Measurements from ENCODE around the gene CSRNP2. TPM values are rescaled to one million over a fixed set of nuclear protein-coding genes. Genes with fewer than 3 reads are reported as not detected.
"Not testable (repeated sequence)": the region's sequence is repeated elsewhere in the genome, so short reads cannot be mapped to it uniquely, and the experiment has no call there.

Gene CSRNP2
- total RNA-seq, 1 donor from 2014 or later: 21.0 TPM

GRCh38 chr12:51027342-51027835 lies 56.0 kb downstream of the CSRNP2 start:
- DNase-seq: no peak

- peak; percentile 97 for DNase-seq
These were observed 57.4 kb downstream of the CSRNP2 start, which contains the start of gene SLC11A2 for GRCh38 chr12:51025836-51026638. SLC11A2 (minus strand) TSS chr12:51026384; CDS start chr12:51010728, 15,656 bp downstream.

GRCh38 chr12:51025338-51025835 lies 58.0 kb downstream of the CSRNP2 start:
- DNase-seq: peak; percentile 63

GRCh38 chr12:51023625-51024382 lies 59.6 kb downstream of the CSRNP2 start:
- no peak for DNase-seq

GRCh38 chr12:51021694-51022093 lies 61.7 kb downstream of the CSRNP2 start:
- no peak for DNase-seq

- peak; percentile 19 for DNase-seq
These were observed 62.8 kb downstream of the CSRNP2 start for GRCh38 chr12:51020448-51021182.

GRCh38 chr12:51019927-51020326 lies 63.5 kb downstream of the CSRNP2 start:
- no peak for DNase-seq

GRCh38 chr12:51018956-51019355 lies 64.4 kb downstream of the CSRNP2 start:
- DNase-seq: no peak

GRCh38 chr12:51017452-51017851 lies 65.9 kb downstream of the CSRNP2 start:
- no peak for DNase-seq

- DNase-seq: not testable (repeated sequence)
These were observed 68.9 kb downstream of the CSRNP2 start for GRCh38 chr12:51014467-51014866.

- DNase-seq: no peak
These were observed 70.0 kb downstream of the CSRNP2 start for GRCh38 chr12:51013441-51013840.

- peak; percentile 37 for DNase-seq
These were observed 70.7 kb downstream of the CSRNP2 start for GRCh38 chr12:51012570-51013236.

GRCh38 chr12:51011955-51012354 lies 71.4 kb downstream of the CSRNP2 start:
- peak; percentile 20 for DNase-seq

Small RNAs within 50 kb of the gene (small RNA-seq; reads per million reads assigned to genes)
- gene RNU6-1273P (ENCODE audit: low replicate concordance) (not detected), gene RNU6-87P (ENCODE audit: low replicate concordance) (not detected)

Other genes with a start within 250 kb of the CSRNP2 start
- not detected for gene TMPRSS12, start 240.7 kb downstream of the CSRNP2 start, total RNA-seq
- gene HIGD1C, start 131.1 kb downstream of the CSRNP2 start, total RNA-seq: not detected
- gene SLC11A2, start 57.2 kb downstream of the CSRNP2 start, total RNA-seq: 54.9 TPM
- 57.2 TPM for gene LETMD1, start 35.3 kb downstream of the CSRNP2 start, total RNA-seq
- gene TFCP2, start 89.5 kb upstream of the CSRNP2 start, total RNA-seq: 28.2 TPM
- gene POU6F1, start 134.5 kb upstream of the CSRNP2 start, total RNA-seq: 4.5 TPM
- 74.2 TPM for gene DAZAP2, start 155.2 kb upstream of the CSRNP2 start, total RNA-seq
- 5.0 TPM for gene SMAGP, start 186.8 kb upstream of the CSRNP2 start, total RNA-seq
- gene BIN2, start 240.6 kb upstream of the CSRNP2 start, total RNA-seq: 3.8 TPM

Measured in tongue (tissue), 3 donors.